Measurements from ENCODE around the gene LPO.

The LPO gene

DNA sequence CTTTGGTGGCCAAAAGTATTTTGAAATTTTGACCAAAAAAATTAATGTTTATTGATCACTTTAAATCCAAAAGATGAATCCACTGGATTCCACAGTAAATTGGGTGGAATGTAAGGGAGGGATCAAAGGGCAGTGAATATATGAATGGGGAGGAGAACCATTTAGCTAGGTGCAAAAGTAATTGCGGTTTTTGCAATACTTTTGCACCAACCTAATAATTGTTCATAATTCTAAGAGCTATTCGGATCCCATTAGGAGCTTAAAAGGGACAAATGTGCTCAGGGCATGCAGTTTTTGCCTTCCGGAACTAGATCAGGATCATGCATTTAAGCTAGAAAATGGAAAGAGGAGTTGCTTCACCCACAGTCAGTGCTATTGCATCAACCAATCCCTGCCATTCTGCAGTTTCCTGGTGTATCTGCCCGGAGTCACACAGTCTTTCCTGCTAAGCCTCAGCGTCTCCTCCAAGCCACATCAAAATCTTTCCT lies at the start of gene LPO:
Gene LPO, plus strand, starts transcription at position 438 of the 488 bp plus-strand sequence. CDS start 4,396 bp downstream, outside the sequence.
- TF ChIP-seq, protein P1, sequence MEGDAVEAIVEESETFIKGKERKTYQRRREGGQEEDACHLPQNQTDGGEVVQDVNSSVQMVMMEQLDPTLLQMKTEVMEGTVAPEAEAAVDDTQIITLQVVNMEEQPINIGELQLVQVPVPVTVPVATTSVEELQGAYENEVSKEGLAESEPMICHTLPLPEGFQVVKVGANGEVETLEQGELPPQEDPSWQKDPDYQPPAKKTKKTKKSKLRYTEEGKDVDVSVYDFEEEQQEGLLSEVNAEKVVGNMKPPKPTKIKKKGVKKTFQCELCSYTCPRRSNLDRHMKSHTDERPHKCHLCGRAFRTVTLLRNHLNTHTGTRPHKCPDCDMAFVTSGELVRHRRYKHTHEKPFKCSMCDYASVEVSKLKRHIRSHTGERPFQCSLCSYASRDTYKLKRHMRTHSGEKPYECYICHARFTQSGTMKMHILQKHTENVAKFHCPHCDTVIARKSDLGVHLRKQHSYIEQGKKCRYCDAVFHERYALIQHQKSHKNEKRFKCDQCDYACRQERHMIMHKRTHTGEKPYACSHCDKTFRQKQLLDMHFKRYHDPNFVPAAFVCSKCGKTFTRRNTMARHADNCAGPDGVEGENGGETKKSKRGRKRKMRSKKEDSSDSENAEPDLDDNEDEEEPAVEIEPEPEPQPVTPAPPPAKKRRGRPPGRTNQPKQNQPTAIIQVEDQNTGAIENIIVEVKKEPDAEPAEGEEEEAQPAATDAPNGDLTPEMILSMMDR (IDR thresholded peaks at IDR 0.05; ENCODE audit: extremely low read depth, missing control alignments) = no peak
- DNase-seq (ENCODE audit: low spot score) = no peak

DNA sequence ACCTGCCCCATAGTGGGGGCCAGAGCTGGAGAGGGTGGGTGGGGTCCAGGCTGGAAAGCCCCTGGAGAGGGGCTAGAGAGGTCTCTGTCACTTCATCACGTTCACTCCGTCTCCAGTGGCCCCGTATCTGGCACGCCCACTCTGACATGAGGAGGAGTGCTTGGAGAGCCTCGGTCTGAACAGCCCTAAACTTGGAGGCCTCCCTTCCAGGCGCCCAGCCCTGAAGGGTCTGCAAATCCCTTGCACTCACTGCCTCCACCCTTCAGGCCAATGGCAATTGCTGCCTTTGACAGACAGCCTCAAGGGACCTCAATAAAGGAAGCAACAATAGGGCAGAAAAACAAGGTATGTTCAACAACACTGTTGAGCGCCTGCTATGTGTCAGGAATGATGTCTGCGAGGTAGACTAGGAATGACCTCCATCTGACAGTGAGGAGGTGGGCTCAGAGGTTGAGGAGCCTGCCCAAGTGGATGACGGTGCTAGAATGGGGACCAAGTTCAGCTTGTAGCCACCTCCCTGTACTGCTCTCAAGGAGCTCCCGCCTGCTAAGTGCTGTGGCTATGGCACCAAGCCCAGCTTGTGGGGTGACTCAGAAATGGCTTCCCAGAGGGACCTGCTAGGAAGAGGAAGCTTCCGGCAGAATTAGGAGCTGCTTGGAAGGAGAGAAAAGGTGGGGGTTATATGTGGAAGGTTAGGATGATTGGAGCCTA lies 48.8 kb upstream of the LPO start:
- TF ChIP-seq, protein P1 (IDR thresholded peaks at IDR 0.05; ENCODE audit: extremely low read depth, missing control alignments) = no peak
- no peak for DNase-seq (ENCODE audit: low spot score)

DNA sequence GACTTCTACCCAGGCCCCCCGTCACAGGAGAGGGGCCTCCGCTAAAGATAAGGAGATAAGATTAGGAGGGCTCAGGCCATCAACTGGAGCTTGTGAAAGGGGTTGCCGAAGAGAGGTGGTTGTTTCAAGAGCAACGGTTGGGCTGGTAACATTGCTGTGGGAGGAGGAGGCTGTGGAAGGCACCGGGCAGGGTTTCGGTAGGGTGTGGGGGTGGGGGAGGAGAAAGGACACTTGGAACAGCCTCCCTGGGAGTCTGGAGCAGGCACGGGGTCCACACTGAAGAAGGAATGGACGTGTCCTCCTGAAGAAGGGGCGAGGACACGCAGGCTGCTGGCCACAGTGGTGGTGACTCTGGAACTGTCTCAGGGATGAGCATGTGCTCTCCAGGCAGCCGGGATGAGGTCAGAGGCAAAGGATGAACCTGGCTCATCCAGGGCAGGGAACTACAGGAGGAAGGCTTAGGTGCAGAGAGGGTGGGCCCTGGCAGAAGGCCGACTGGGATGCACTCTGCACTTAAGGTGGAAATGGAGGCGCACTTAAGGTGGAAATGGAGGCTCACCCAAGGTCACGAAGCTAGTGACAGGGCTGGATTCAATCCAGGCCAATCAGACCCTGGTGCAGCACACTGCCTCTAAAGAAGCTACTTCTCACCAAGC lies 47.0 kb upstream of the LPO start:
- no peak for DNase-seq (ENCODE audit: low spot score)
- TF ChIP-seq, protein P1 (IDR thresholded peaks at IDR 0.05; ENCODE audit: extremely low read depth, missing control alignments) = no peak

- DNase-seq (ENCODE audit: low spot score) = no peak
- TF ChIP-seq, protein P1 (IDR thresholded peaks at IDR 0.05; ENCODE audit: extremely low read depth, missing control alignments) = no peak
Observed at GRCh38 chr17:58192612-58193011, 45.8 kb upstream of the LPO start, which contains the start of gene EPX. Gene EPX (plus strand): TSS chr17:58192726. CDS start chr17:58192847, 121 bp downstream.

DNA sequence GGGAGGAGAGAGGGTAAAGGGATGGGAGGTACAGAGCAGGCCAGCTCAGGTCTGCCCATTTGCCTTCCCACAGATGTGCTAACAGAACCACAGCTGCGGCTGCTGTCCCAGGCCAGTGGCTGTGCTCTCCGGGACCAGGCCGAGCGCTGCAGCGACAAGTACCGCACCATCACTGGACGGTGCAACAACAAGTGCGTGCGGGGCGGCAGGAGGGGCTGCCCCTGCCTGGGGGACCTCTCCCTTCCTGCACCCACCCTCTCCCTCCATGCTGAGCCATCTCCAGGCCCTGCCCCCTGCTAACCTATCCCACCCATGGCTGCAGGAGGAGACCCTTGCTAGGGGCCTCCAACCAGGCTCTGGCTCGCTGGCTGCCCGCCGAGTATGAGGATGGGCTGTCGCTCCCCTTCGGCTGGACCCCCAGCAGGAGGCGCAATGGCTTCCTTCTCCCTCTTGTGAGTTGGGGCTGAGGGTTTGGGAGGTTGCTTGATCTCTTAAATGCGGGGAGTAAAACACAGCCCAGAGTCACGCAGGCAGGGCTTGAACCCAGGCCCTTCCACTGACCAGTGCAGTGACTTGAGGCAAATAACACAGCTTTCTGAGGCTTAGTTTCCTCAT lies 44.6 kb upstream of the LPO start:
- DNase-seq (ENCODE audit: low spot score) = no peak
- TF ChIP-seq, protein P1 (IDR thresholded peaks at IDR 0.05; ENCODE audit: extremely low read depth, missing control alignments) = no peak

GRCh38 chr17:58195518-58196123 lies 42.8 kb upstream of the LPO start:
- no peak for DNase-seq (ENCODE audit: low spot score)
- TF ChIP-seq, protein P1 (IDR thresholded peaks at IDR 0.05; ENCODE audit: extremely low read depth, missing control alignments) = no peak
